ENCODE results near the gene GUCA1A.

Gene GUCA1A
- long read RNA-seq, donor 1: 0 reads
- long read RNA-seq, donor 2: 0 reads
- long read RNA-seq, donor 3: 0 reads
- long read RNA-seq, donor 4: 0 reads
- long read RNA-seq, donor 5: 0 reads
- long read RNA-seq, donor 6: 0 reads
- long read RNA-seq, donor 7, partial matches to known transcripts: 9 of 9 reads
- long read RNA-seq, donor 7, other reads (novel, unspliced or antisense): 0 of 9 reads
- long read RNA-seq, donor 8: 0 reads

GRCh38 chr6:42173101-42173500 lies at the start of gene GUCA1A:
Gene GUCA1A, plus strand, starts transcription at chr6:42173364. Its CDS starts 250 bp downstream, at chr6:42173614.
- no peak for DNase-seq

- DNase-seq: no peak
Observed at GRCh38 chr6:42123379-42124103, 49.6 kb upstream of the GUCA1A start.

- DNase-seq: no peak
Observed at GRCh38 chr6:42124223-42124836, 48.8 kb upstream of the GUCA1A start.

GRCh38 chr6:42125231-42125630 lies 47.9 kb upstream of the GUCA1A start:
- no peak for DNase-seq

- no peak for DNase-seq
Observed at GRCh38 chr6:42125663-42126062, 47.5 kb upstream of the GUCA1A start.

- no peak for DNase-seq
Observed at GRCh38 chr6:42128460-42129359, 44.5 kb upstream of the GUCA1A start.

GRCh38 chr6:42129360-42129676 lies 43.8 kb upstream of the GUCA1A start:
- DNase-seq: no peak

GRCh38 chr6:42131531-42131930 lies 41.6 kb upstream of the GUCA1A start:
- DNase-seq: no peak

- no peak for DNase-seq
Observed at GRCh38 chr6:42133926-42134325, 39.2 kb upstream of the GUCA1A start.

- no peak for DNase-seq
Observed at GRCh38 chr6:42135161-42135560, 38.0 kb upstream of the GUCA1A start.

- DNase-seq: no peak
Observed at GRCh38 chr6:42135722-42136121, 37.4 kb upstream of the GUCA1A start.

GRCh38 chr6:42136508-42137193 lies 36.5 kb upstream of the GUCA1A start:
- DNase-seq: peak; percentile 51

GRCh38 chr6:42137194-42137753 lies 35.9 kb upstream of the GUCA1A start:
- no peak for DNase-seq

- DNase-seq: no peak
Observed at GRCh38 chr6:42138190-42138589, 35.0 kb upstream of the GUCA1A start.

GRCh38 chr6:42138630-42139619 lies 34.2 kb upstream of the GUCA1A start:
- DNase-seq: no peak

GRCh38 chr6:42140032-42140431 lies 33.1 kb upstream of the GUCA1A start:
- no peak for DNase-seq

- no peak for DNase-seq
Observed at GRCh38 chr6:42140756-42141602, 32.2 kb upstream of the GUCA1A start.

- DNase-seq: peak; percentile 60
Observed at GRCh38 chr6:42141603-42142117, 31.5 kb upstream of the GUCA1A start.

GRCh38 chr6:42142118-42142835 lies 30.9 kb upstream of the GUCA1A start, which contains the start of gene C6orf132:
Gene C6orf132, minus strand, starts transcription at chr6:42142620. Its CDS starts 176 bp downstream, at chr6:42142444.
- DNase-seq: peak; percentile 80
